ENCODE data around the gene LRRFIP1.

Gene LRRFIP1

GRCh38 chr2:237614151-237614720 lies 13.2 kb upstream of the LRRFIP1 start:
- H3K9ac ChIP-seq (ENCODE audit: low read length): no peak overlapping the region
- H4K20me1 ChIP-seq (ENCODE audit: insufficient read depth, low read length): no peaks in the 10 kb centered on the region
- peaks cover 31% of the 10 kb centered on the region for H3K4me1 ChIP-seq (ENCODE audit: low read length)
- H3K27me3 ChIP-seq (replicated peaks; ENCODE audit: insufficient read depth, low read length): no peaks in the 10 kb centered on the region
- H3K4me2 ChIP-seq (ENCODE audit: low read depth, low read length): no peak overlapping the region
- peaks cover 11% of the 10 kb centered on the region; the same call in 1 of the 2 replicates for H3F3A ChIP-seq (ENCODE audit: insufficient read depth, low read length)
- no peak for DNase-seq
- H2AFZ ChIP-seq (ENCODE audit: low read length): no peak overlapping the region
- no peak overlapping the region for H3K4me3 ChIP-seq (ENCODE audit: low read length)
- H3K79me2 ChIP-seq (ENCODE audit: low read length): no peaks in the 10 kb centered on the region
- H3K36me3 ChIP-seq (replicated peaks; ENCODE audit: insufficient read depth, low read length): no peaks in the 10 kb centered on the region
- no peaks in the 10 kb centered on the region for H3K9me2 ChIP-seq (replicated peaks; ENCODE audit: insufficient read depth, low read length)
- no peak for TF ChIP-seq CTCF (IDR thresholded peaks at IDR 0.05; ENCODE audit: low read length)
- H3K27ac ChIP-seq (ENCODE audit: low read length): no peak overlapping the region
- no peaks in the 10 kb centered on the region for H3K9me3 ChIP-seq (replicated peaks; ENCODE audit: insufficient read depth, low read length)

- H3K9me2 ChIP-seq (replicated peaks; ENCODE audit: insufficient read depth, low read length): no peaks in the 10 kb centered on the region
- peak overlapping the region; percentile 83; the same call in 1 of the 2 replicates for H3K27ac ChIP-seq (ENCODE audit: low read length)
- H3K4me3 ChIP-seq (ENCODE audit: low read length): no peak overlapping the region
- H3K4me1 ChIP-seq (ENCODE audit: low read length): peaks cover 31% of the 10 kb centered on the region
- H3K36me3 ChIP-seq (replicated peaks; ENCODE audit: insufficient read depth, low read length): no peaks in the 10 kb centered on the region
- no peak overlapping the region for H2AFZ ChIP-seq (ENCODE audit: low read length)
- H3K27me3 ChIP-seq (replicated peaks; ENCODE audit: insufficient read depth, low read length): no peaks in the 10 kb centered on the region
- no peaks in the 10 kb centered on the region for H4K20me1 ChIP-seq (ENCODE audit: insufficient read depth, low read length)
- no peak for DNase-seq
- TF ChIP-seq CTCF (IDR thresholded peaks at IDR 0.05; ENCODE audit: low read length) (no peak), EZH2phosphoT487 (IDR thresholded peaks at IDR 0.05; ENCODE audit: low read length) (no peak), EZH2 (optimal IDR thresholded peaks at IDR 0.05; ENCODE audit: low read depth, low read length) (no peak)
- H3K9ac ChIP-seq (ENCODE audit: low read length): no peak overlapping the region
- no peaks in the 10 kb centered on the region for H3K79me2 ChIP-seq (ENCODE audit: low read length)
- H3K9me3 ChIP-seq (replicated peaks; ENCODE audit: insufficient read depth, low read length): no peaks in the 10 kb centered on the region
- H3F3A ChIP-seq (ENCODE audit: insufficient read depth, low read length): peaks cover 11% of the 10 kb centered on the region; the same call in 1 of the 2 replicates
- H3K4me2 ChIP-seq (ENCODE audit: low read depth, low read length): no peak overlapping the region
Observed at GRCh38 chr2:237615631-237616249, 11.6 kb upstream of the LRRFIP1 start.

DNA sequence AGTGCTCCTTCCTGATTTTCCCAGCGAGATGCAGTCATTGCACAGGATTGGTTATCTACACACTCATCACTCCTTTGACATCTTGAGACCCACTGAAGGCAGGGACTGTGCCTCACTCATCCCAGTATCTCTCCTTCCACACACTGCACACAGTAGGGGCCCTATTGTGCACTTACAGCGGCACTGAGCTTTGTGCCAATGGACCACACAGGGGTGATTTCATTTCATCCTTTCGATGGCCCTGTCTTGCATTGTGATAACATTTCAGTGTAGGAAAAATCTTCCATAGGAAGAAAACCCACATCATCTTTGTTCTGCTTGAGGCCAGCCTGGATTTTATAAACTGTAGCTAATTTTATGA lies 11.0 kb upstream of the LRRFIP1 start:
- Histone ChIP-seq H3K9me2 (replicated peaks; ENCODE audit: insufficient read depth, low read length) (no peaks in the 10 kb centered on the region), H3K4me1 (ENCODE audit: low read length) (peaks cover 31% of the 10 kb centered on the region), H3K27ac (ENCODE audit: low read length) (peak overlapping the region; percentile 83), H3K9me3 (replicated peaks; ENCODE audit: insufficient read depth, low read length) (no peaks in the 10 kb centered on the region), H3K79me2 (ENCODE audit: low read length) (no peaks in the 10 kb centered on the region), H3K9ac (ENCODE audit: low read length) (no peak overlapping the region), H3K4me2 (ENCODE audit: low read depth, low read length) (peak overlapping the region; percentile 72; the same call in 1 of the 2 replicates), H3F3A (ENCODE audit: insufficient read depth, low read length) (peaks cover 11% of the 10 kb centered on the region; the same call in 1 of the 2 replicates), H3K27me3 (replicated peaks; ENCODE audit: insufficient read depth, low read length) (no peaks in the 10 kb centered on the region), H2AFZ (ENCODE audit: low read length) (no peak overlapping the region), H3K36me3 (replicated peaks; ENCODE audit: insufficient read depth, low read length) (no peaks in the 10 kb centered on the region), H3K4me3 (ENCODE audit: low read length) (no peak overlapping the region), H4K20me1 (ENCODE audit: insufficient read depth, low read length) (no peaks in the 10 kb centered on the region)
- DNase-seq: no peak
- no peak for TF ChIP-seq EZH2 (optimal IDR thresholded peaks at IDR 0.05; ENCODE audit: low read depth, low read length)
- no peak for TF ChIP-seq CTCF (IDR thresholded peaks at IDR 0.05; ENCODE audit: low read length)
- TF ChIP-seq EZH2phosphoT487 (IDR thresholded peaks at IDR 0.05; ENCODE audit: low read length): no peak

Data from MM.1S (cell line).